ENCODE data around the gene AP2M1. TPM values are rescaled to one million over a fixed set of nuclear protein-coding genes. Genes with fewer than 3 reads are reported as not detected.

AP2M1 gene
- total RNA-seq, 2 experiments from 2014 or later: 206 to 212 TPM

DNA sequence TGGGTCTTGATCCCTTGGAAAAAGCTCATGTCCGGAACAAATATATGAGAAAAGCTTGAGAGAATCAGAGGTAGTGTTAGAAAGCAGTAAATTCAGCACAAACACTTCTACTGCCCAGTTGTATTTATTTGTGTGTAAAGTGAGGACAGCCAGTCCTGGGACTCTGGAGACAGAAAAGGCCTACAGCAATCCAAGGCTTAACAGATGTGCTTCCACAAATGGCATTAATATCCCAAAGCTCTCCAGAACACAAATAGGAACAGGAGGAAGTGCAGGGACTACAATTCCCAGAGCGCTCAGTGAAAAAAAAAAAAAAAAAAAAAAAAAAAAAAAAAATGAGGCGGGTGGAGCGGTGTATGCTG lies 390 bp upstream of the AP2M1 start:
- H3K9me3 Mint-ChIP-seq: no peaks in the 10 kb centered on the region
- H3K27ac Mint-ChIP-seq: peak overlapping the region; percentile 56

GRCh38 chr3:184175506-184175905 lies 851 bp downstream of the AP2M1 start:
- peak overlapping the region; percentile 5 for H3K27ac Mint-ChIP-seq

More for the DNA sequence above, 390 bp upstream of the AP2M1 start:
- intact Hi-C loops (cut with micrococcal nuclease): loop anchor here (1.0 to 2.0 kb wide), 9 partner anchors 11 to 537 kb away; partner anchors contain the start of genes ABCC5, DVL3, EEF1AKMT4 and EIF2B5
- Mint-ChIP-seq H3K4me1 (ENCODE audit: low read depth) (peaks cover 29% of the 10 kb centered on the region), H3K27me3 (ENCODE audit: low read depth) (no peaks in the 10 kb centered on the region), H3K4me3 (peak overlapping the region; percentile 88), H3K36me3 (ENCODE audit: low read depth) (peaks cover 15% of the 10 kb centered on the region)
- CTCF ChIA-PET: interaction anchor here (1.4 to 2.1 kb wide), 2 partner anchors 29 to 58 kb away, joined by 3 to 10 read pairs; no protein-coding TSS in a partner anchor
- DNase-seq: no peak

GRCh38 chr3:184175981-184176376 lies 1.3 kb downstream of the AP2M1 start:
- peaks cover 16% of the 10 kb centered on the region for H3K36me3 Mint-ChIP-seq (ENCODE audit: low read depth)
- H3K27ac Mint-ChIP-seq: no peak overlapping the region
- intact Hi-C loops (cut with micrococcal nuclease): loop anchor here (2.0 kb wide), 1 partner anchor 539 kb away; no protein-coding TSS in a partner anchor
- DNase-seq: no peak
- H3K9me3 Mint-ChIP-seq: no peaks in the 10 kb centered on the region
- H3K4me1 Mint-ChIP-seq (ENCODE audit: low read depth): peaks cover 29% of the 10 kb centered on the region
- H3K27me3 Mint-ChIP-seq (ENCODE audit: low read depth): no peaks in the 10 kb centered on the region
- peak overlapping the region; percentile 88 for H3K4me3 Mint-ChIP-seq
- CTCF ChIA-PET: interaction anchor here (0.6 kb wide), 1 partner anchor 55 kb away, joined by 3 read pairs; no protein-coding TSS in a partner anchor

More at GRCh38 chr3:184175506-184175905, 851 bp downstream of the AP2M1 start:
- peaks cover 29% of the 10 kb centered on the region for H3K4me1 Mint-ChIP-seq (ENCODE audit: low read depth)
- peak overlapping the region; percentile 88 for H3K4me3 Mint-ChIP-seq
- CTCF ChIA-PET: interaction anchor here (2.1 kb wide), 1 partner anchor 30 kb away, joined by 10 read pairs; no protein-coding TSS in a partner anchor
- H3K27me3 Mint-ChIP-seq (ENCODE audit: low read depth): no peaks in the 10 kb centered on the region
- no peak for DNase-seq
- H3K9me3 Mint-ChIP-seq: no peaks in the 10 kb centered on the region
- intact Hi-C loops (cut with micrococcal nuclease): loop anchor here (2.0 kb wide), 1 partner anchor 539 kb away; no protein-coding TSS in a partner anchor
- peaks cover 20% of the 10 kb centered on the region for H3K36me3 Mint-ChIP-seq (ENCODE audit: low read depth)

GRCh38 chr3:184176377-184177330 lies 2.0 kb downstream of the AP2M1 start:
- no peaks in the 10 kb centered on the region for H3K9me3 Mint-ChIP-seq
- no peak overlapping the region for H3K27ac Mint-ChIP-seq
- H3K4me1 Mint-ChIP-seq (ENCODE audit: low read depth): peaks cover 29% of the 10 kb centered on the region
- DNase-seq: no peak
- intact Hi-C loops (cut with micrococcal nuclease): no loop called here
- H3K36me3 Mint-ChIP-seq (ENCODE audit: low read depth): peaks cover 14% of the 10 kb centered on the region
- CTCF ChIA-PET: interaction anchor here (0.6 kb wide), 1 partner anchor 54 kb away, joined by 3 read pairs; no protein-coding TSS in a partner anchor
- H3K27me3 Mint-ChIP-seq (ENCODE audit: low read depth): no peaks in the 10 kb centered on the region
- H3K4me3 Mint-ChIP-seq: peak overlapping the region; percentile 88

GRCh38 chr3:184177331-184177731 lies 2.7 kb downstream of the AP2M1 start:
- DNase-seq: no peak
- CTCF ChIA-PET: no interaction called here
- intact Hi-C loops (cut with micrococcal nuclease): no loop called here
- Mint-ChIP-seq H3K9me3 (no peaks in the 10 kb centered on the region), H3K27ac (no peak overlapping the region), H3K4me1 (ENCODE audit: low read depth) (peaks cover 29% of the 10 kb centered on the region), H3K4me3 (no peak overlapping the region), H3K27me3 (ENCODE audit: low read depth) (no peaks in the 10 kb centered on the region), H3K36me3 (ENCODE audit: low read depth) (peaks cover 20% of the 10 kb centered on the region)

GRCh38 chr3:184177767-184178306 lies 3.2 kb downstream of the AP2M1 start:
- peaks cover 23% of the 10 kb centered on the region for H3K36me3 Mint-ChIP-seq (ENCODE audit: low read depth)
- H3K27ac Mint-ChIP-seq: no peak overlapping the region
- DNase-seq: no peak
- intact Hi-C loops (cut with micrococcal nuclease): no loop called here
- H3K27me3 Mint-ChIP-seq (ENCODE audit: low read depth): no peaks in the 10 kb centered on the region
- H3K9me3 Mint-ChIP-seq: no peaks in the 10 kb centered on the region
- CTCF ChIA-PET: no interaction called here
- H3K4me1 Mint-ChIP-seq (ENCODE audit: low read depth): peaks cover 29% of the 10 kb centered on the region
- no peak overlapping the region for H3K4me3 Mint-ChIP-seq

DNA sequence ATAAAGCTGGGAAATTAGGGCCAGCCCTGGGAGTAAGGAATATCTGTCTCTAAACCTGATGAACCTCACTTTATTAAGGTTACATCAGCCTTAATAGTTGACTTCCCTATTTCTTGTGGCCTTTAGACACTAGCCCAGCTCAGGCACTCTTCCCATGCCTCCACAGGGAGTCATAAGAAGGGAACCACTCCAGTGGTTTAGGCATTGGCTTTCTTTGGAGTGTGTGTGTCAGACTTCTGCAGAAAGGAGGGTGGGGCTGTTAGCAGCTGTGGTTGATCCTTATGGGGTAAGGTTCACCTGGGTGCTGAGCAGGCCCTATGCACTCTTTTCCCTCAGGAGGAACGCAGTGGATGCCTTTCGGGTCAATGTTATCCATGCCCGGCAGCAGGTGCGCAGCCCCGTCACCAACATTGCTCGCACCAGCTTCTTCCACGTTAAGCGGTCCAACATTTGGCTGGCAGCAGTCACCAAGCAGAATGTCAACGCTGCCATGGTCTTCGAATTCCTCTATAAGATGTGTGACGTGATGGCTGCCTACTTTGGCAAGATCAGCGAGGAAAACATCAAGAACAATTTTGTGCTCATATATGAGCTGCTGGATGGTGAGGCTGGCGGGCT lies 4.0 kb downstream of the AP2M1 start:
- DNase-seq: no peak
- H3K36me3 Mint-ChIP-seq (ENCODE audit: low read depth): peaks cover 24% of the 10 kb centered on the region
- H3K4me1 Mint-ChIP-seq (ENCODE audit: low read depth): peaks cover 29% of the 10 kb centered on the region
- H3K9me3 Mint-ChIP-seq: no peaks in the 10 kb centered on the region
- CTCF ChIA-PET: interaction anchor here (0.8 kb wide), 1 partner anchor 34 kb away, joined by 4 read pairs; no protein-coding TSS in a partner anchor
- H3K4me3 Mint-ChIP-seq: no peak overlapping the region
- intact Hi-C loops (cut with micrococcal nuclease): no loop called here
- H3K27me3 Mint-ChIP-seq (ENCODE audit: low read depth): no peaks in the 10 kb centered on the region
- H3K27ac Mint-ChIP-seq: no peak overlapping the region

DNA sequence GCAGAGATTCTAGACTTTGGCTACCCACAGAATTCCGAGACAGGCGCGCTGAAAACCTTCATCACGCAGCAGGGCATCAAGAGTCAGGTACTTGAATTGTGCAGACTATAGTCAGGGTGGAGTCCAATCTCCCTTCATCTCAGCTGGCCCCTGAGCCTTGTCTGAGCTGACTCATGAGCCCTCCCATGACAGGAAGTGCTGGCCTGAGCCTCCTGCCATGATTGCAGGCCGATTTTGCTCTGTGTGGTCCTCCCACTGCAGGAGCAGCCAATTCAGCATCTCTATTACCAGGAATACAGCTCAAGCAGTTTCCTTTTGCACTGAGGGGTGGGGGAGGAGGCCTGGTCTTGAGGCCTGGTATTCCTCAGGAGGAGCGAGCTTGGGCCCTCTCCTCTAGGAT lies 5.5 kb downstream of the AP2M1 start:
- CTCF ChIA-PET: interaction anchor here (0.5 to 1.3 kb wide), 2 partner anchors 70 to 165 kb away, joined by 3 read pairs; partner anchors contain the start of gene EEF1AKMT4
- DNase-seq: no peak
- Mint-ChIP-seq H3K4me3 (no peak overlapping the region), H3K36me3 (ENCODE audit: low read depth) (peaks cover 34% of the 10 kb centered on the region), H3K4me1 (ENCODE audit: low read depth) (peaks cover 30% of the 10 kb centered on the region), H3K27me3 (ENCODE audit: low read depth) (no peaks in the 10 kb centered on the region), H3K9me3 (no peaks in the 10 kb centered on the region), H3K27ac (no peak overlapping the region)
- intact Hi-C loops (cut with micrococcal nuclease): no loop called here

- H3K4me1 Mint-ChIP-seq (ENCODE audit: low read depth): peaks cover 22% of the 10 kb centered on the region
- H3K9me3 Mint-ChIP-seq: no peaks in the 10 kb centered on the region
- peaks cover 37% of the 10 kb centered on the region for H3K36me3 Mint-ChIP-seq (ENCODE audit: low read depth)
- intact Hi-C loops (cut with micrococcal nuclease): no loop called here
- no peak overlapping the region for H3K4me3 Mint-ChIP-seq
- no peaks in the 10 kb centered on the region for H3K27me3 Mint-ChIP-seq (ENCODE audit: low read depth)
- H3K27ac Mint-ChIP-seq: no peak overlapping the region
- no peak for DNase-seq
- CTCF ChIA-PET: interaction anchor here (0.6 to 0.9 kb wide), 3 partner anchors 33 to 296 kb away, joined by 3 read pairs; no protein-coding TSS in a partner anchor
These were observed 6.9 kb downstream of the AP2M1 start for GRCh38 chr3:184181596-184181995.

DNA sequence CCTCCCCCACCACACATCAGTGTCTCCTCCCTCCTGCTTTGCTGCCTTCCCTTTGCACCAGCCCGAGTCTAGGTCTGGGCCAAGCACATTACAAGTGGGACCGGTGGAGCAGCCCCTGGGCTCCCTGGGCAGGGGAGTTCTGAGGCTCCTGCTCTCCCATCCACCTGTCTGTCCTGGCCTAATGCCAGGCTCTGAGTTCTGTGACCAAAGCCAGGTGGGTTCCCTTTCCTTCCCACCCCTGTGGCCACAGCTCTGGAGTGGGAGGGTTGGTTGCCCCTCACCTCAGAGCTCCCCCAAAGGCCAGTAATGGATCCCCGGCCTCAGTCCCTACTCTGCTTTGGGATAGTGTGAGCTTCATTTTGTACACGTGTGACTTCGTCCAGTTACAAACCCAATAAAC lies 9.0 kb downstream of the AP2M1 start:
- Mint-ChIP-seq H3K36me3 (ENCODE audit: low read depth) (peaks cover 38% of the 10 kb centered on the region), H3K27ac (no peak overlapping the region), H3K9me3 (no peaks in the 10 kb centered on the region)

GRCh38 chr3:184184546-184185230 lies 10.0 kb downstream of the AP2M1 start:
- Mint-ChIP-seq H3K27me3 (ENCODE audit: low read depth) (no peaks in the 10 kb centered on the region), H3K4me1 (ENCODE audit: low read depth) (peaks cover 28% of the 10 kb centered on the region), H3K36me3 (ENCODE audit: low read depth) (peaks cover 38% of the 10 kb centered on the region), H3K9me3 (no peaks in the 10 kb centered on the region), H3K4me3 (peak overlapping the region; percentile 94), H3K27ac (peak overlapping the region; percentile 88)
- DNase-seq: no peak
- intact Hi-C loops (cut with micrococcal nuclease): loop anchor here (1.0 to 5.0 kb wide), 3 partner anchors 10 to 717 kb away; partner anchors contain the start of gene AP2M1
- CTCF ChIA-PET: interaction anchor here (1.7 kb wide), 1 partner anchor 43 kb away, joined by 7 read pairs; no protein-coding TSS in a partner anchor

More for the DNA sequence above, 9.0 kb downstream of the AP2M1 start:
- no peaks in the 10 kb centered on the region for H3K27me3 Mint-ChIP-seq (ENCODE audit: low read depth)
- no peak for DNase-seq
- intact Hi-C loops (cut with micrococcal nuclease): loop anchor here (2.0 kb wide), 1 partner anchor 179 kb away; no protein-coding TSS in a partner anchor
- peaks cover 24% of the 10 kb centered on the region for H3K4me1 Mint-ChIP-seq (ENCODE audit: low read depth)
- CTCF ChIA-PET: interaction anchor here (0.6 to 1.7 kb wide), 2 partner anchors 44 to 585 kb away, joined by 3 to 7 read pairs; no protein-coding TSS in a partner anchor
- no peak overlapping the region for H3K4me3 Mint-ChIP-seq

All from activated naive CD4-positive, alpha-beta T cell treated with anti-CD3 and anti-CD28 coated beads for 36 hours (primary cell).